Neural progenitor cell (in vitro differentiated cells): ENCODE measurements around the gene ESPNL. TPM values are rescaled to one million over a fixed set of nuclear protein-coding genes. Genes with fewer than 3 reads are reported as not detected.

Experiments used
- DNase-seq: peaks from one replicate; pipeline ENCODE4 v3.0.0-alpha.2; 2016; ENCODE audit warnings: low spot score
- H2AFZ ChIP-seq: fragments of 200-600 bp; sonication (generic); replicated peaks from 2 replicates; pipeline ENCODE4 v1.6.1; 2016; ENCODE audit warnings: antibody characterized with exemption
- H3F3A ChIP-seq: fragments of 200-600 bp; sonication (generic); 2 replicates; pipeline ENCODE4 v1.6.1; 2016; ENCODE audit warnings: antibody characterized with exemption, low read depth
- H3K27ac ChIP-seq: fragments of 200-600 bp; sonication (generic); 2 replicates; pipeline ENCODE4 v1.5.1; 2016; ENCODE audit warnings: mild to moderate bottlenecking
- H3K27me3 ChIP-seq: fragments of 200-600 bp; sonication (generic); 2 replicates; pipeline ENCODE4 v1.6.1; 2016; ENCODE audit warnings: mild to moderate bottlenecking, moderate library complexity
- H3K36me3 ChIP-seq: fragments of 200-600 bp; sonication (generic); 2 replicates; pipeline ENCODE4 v1.5.1; 2016
- H3K4me1 ChIP-seq: fragments of 200-600 bp; sonication (generic); 2 replicates; pipeline ENCODE4 v1.6.1; 2016; ENCODE audit warnings: mixed run types
- H3K4me2 ChIP-seq: fragments of 200-600 bp; sonication (generic); 2 replicates; pipeline ENCODE4 v1.6.1; 2016
- H3K4me3 ChIP-seq: fragments of 200-600 bp; sonication (generic); 2 replicates; pipeline ENCODE4 v1.5.1; 2016
- H3K79me2 ChIP-seq: fragments of 200-600 bp; sonication (generic); 2 replicates; pipeline ENCODE4 v1.6.1; 2016; ENCODE audit warnings: low read depth
- H3K9ac ChIP-seq: fragments of 200-600 bp; sonication (generic); 2 replicates; pipeline ENCODE4 v1.6.1; 2016
- H3K9me3 ChIP-seq: fragments of 200-600 bp; sonication (generic); 2 replicates; pipeline ENCODE4 v1.5.1; 2016; ENCODE audit warnings: low read depth
- H4K20me1 ChIP-seq: fragments of 200-600 bp; sonication (generic); 2 replicates; pipeline ENCODE4 v1.6.1; 2016; ENCODE audit warnings: low read depth
- H3K27ac Mint-ChIP-seq: 3 replicates; pipeline ENCODE4 v1.8.0; 2021; ENCODE audit warnings: mixed read lengths
- H3K27me3 Mint-ChIP-seq: 2 replicates; pipeline ENCODE4 v1.8.0; 2022; ENCODE audit warnings: low read depth, mild to moderate bottlenecking, inconsistent platforms, moderate library complexity, mixed read lengths; ENCODE audit not compliant: insufficient read depth
- H3K36me3 Mint-ChIP-seq: 3 replicates; pipeline ENCODE4 v1.8.0; 2021; ENCODE audit warnings: mixed read lengths
- H3K4me1 Mint-ChIP-seq: 3 replicates; pipeline ENCODE4 v1.8.0; 2021; ENCODE audit warnings: mixed read lengths
- H3K4me3 Mint-ChIP-seq: 3 replicates; pipeline ENCODE4 v1.8.0; 2021; ENCODE audit warnings: mild to moderate bottlenecking, moderate library complexity, mixed read lengths
- H3K9me3 Mint-ChIP-seq: 3 replicates; pipeline ENCODE4 v1.8.0; 2020; ENCODE audit warnings: mixed read lengths
- CTCF ChIP-seq: fragments of 200-600 bp; sonication (generic); IDR thresholded peaks from 2 replicates; pipeline ENCODE4 v1.5.1; 2017; ENCODE audit warnings: antibody characterized with exemption, mild to moderate bottlenecking
- EZH2 ChIP-seq: fragments of 200-600 bp; sonication (generic); IDR thresholded peaks from 2 replicates; pipeline ENCODE4 v1.6.1; 2017; ENCODE audit warnings: antibody characterized with exemption, mild to moderate bottlenecking, moderate library complexity
- EZH2phosphoT487 ChIP-seq: fragments of 200-600 bp; sonication (generic); IDR thresholded peaks from 2 replicates; pipeline ENCODE4 v1.6.1; 2017; ENCODE audit warnings: antibody characterized with exemption
- total RNA-seq: library from RNA; depleted of rRNA; stranded (reverse); fragments of >200 nt; gene quantifications from 2 replicates; pipeline ENCODE4 v1.2.3, GENCODE V29; 2015; ENCODE audit warnings: low replicate concordance

The ESPNL gene
- total RNA-seq, 1 donor from 2014 or later = 0.58 TPM

- no peak for DNase-seq
- Mint-ChIP-seq H3K27me3 (peaks cover 5% of the 10 kb centered on the region), H3K36me3 (peaks cover 49% of the 10 kb centered on the region), H3K27ac (no peak overlapping the region), H3K4me3 (no peak overlapping the region), H3K9me3 (peaks cover 4% of the 10 kb centered on the region), H3K4me1 (no peaks in the 10 kb centered on the region)
- Histone ChIP-seq H3K4me3 (no peak overlapping the region), H2AFZ (no peak overlapping the region), H3K36me3 (peaks cover 7% of the 10 kb centered on the region), H3F3A (no peaks in the 10 kb centered on the region), H3K27me3 (no peaks in the 10 kb centered on the region), H3K27ac (no peak overlapping the region), H3K4me1 (no peaks in the 10 kb centered on the region), H3K9me3 (no peaks in the 10 kb centered on the region), H3K9ac (no peak overlapping the region), H3K4me2 (no peak overlapping the region), H3K79me2 (peaks cover 3% of the 10 kb centered on the region), H4K20me1 (no peaks in the 10 kb centered on the region)
- TF ChIP-seq CTCF (no peak), EZH2phosphoT487 (no peak), EZH2 (no peak)
These were observed 18.6 kb upstream of the ESPNL start for GRCh38 chr2:238081561-238081960.

- no peaks in the 10 kb centered on the region for H3K9me3 ChIP-seq
- no peak overlapping the region for H3K4me3 ChIP-seq
- H3K4me2 ChIP-seq = no peak overlapping the region
- no peak overlapping the region for H3K27ac ChIP-seq
- H3K27me3 Mint-ChIP-seq = peaks cover 5% of the 10 kb centered on the region
- no peaks in the 10 kb centered on the region for H3K79me2 ChIP-seq
- H4K20me1 ChIP-seq = no peaks in the 10 kb centered on the region
- H3K9ac ChIP-seq = no peak overlapping the region
- no peak overlapping the region for H3K4me3 Mint-ChIP-seq
- TF ChIP-seq CTCF (no peak), EZH2phosphoT487 (no peak), EZH2 (no peak)
- DNase-seq = no peak
- no peak overlapping the region for H3K27ac Mint-ChIP-seq
- H3K36me3 Mint-ChIP-seq = peaks cover 47% of the 10 kb centered on the region
- no peak overlapping the region for H2AFZ ChIP-seq
- no peaks in the 10 kb centered on the region for H3K4me1 Mint-ChIP-seq
- no peaks in the 10 kb centered on the region for H3F3A ChIP-seq
- H3K4me1 ChIP-seq = no peaks in the 10 kb centered on the region
- H3K27me3 ChIP-seq = no peaks in the 10 kb centered on the region
- peaks cover 4% of the 10 kb centered on the region for H3K9me3 Mint-ChIP-seq
- H3K36me3 ChIP-seq = peaks cover 1% of the 10 kb centered on the region
These were observed 18.0 kb upstream of the ESPNL start for GRCh38 chr2:238082151-238082550.

GRCh38 chr2:238082827-238083226, 17.3 kb upstream of the ESPNL start:
- Histone ChIP-seq H3K4me1 (no peaks in the 10 kb centered on the region), H3K4me2 (no peak overlapping the region), H3K9ac (no peak overlapping the region), H3K36me3 (no peaks in the 10 kb centered on the region), H3K4me3 (no peak overlapping the region), H3K9me3 (no peaks in the 10 kb centered on the region), H3F3A (no peaks in the 10 kb centered on the region), H4K20me1 (no peaks in the 10 kb centered on the region), H3K27me3 (no peaks in the 10 kb centered on the region), H3K27ac (no peak overlapping the region), H2AFZ (no peak overlapping the region), H3K79me2 (no peaks in the 10 kb centered on the region)
- Mint-ChIP-seq H3K4me3 (no peak overlapping the region), H3K9me3 (peaks cover 4% of the 10 kb centered on the region), H3K27ac (no peak overlapping the region), H3K4me1 (no peaks in the 10 kb centered on the region), H3K27me3 (peaks cover 5% of the 10 kb centered on the region), H3K36me3 (peaks cover 51% of the 10 kb centered on the region)
- DNase-seq = no peak
- TF ChIP-seq EZH2 (no peak), CTCF (no peak), EZH2phosphoT487 (no peak)

- no peak overlapping the region for H3K4me3 Mint-ChIP-seq
- no peak overlapping the region for H3K4me3 ChIP-seq
- H4K20me1 ChIP-seq = no peaks in the 10 kb centered on the region
- H3K36me3 ChIP-seq = no peaks in the 10 kb centered on the region
- no peaks in the 10 kb centered on the region for H3K4me1 Mint-ChIP-seq
- no peak overlapping the region for H3K27ac Mint-ChIP-seq
- H3K36me3 Mint-ChIP-seq = peaks cover 43% of the 10 kb centered on the region
- no peaks in the 10 kb centered on the region for H3K9me3 ChIP-seq
- H3K27me3 ChIP-seq = no peaks in the 10 kb centered on the region
- TF ChIP-seq EZH2phosphoT487 (no peak), EZH2 (no peak), CTCF (no peak)
- peaks cover 5% of the 10 kb centered on the region for H3K27me3 Mint-ChIP-seq
- no peaks in the 10 kb centered on the region for H3K4me1 ChIP-seq
- no peak overlapping the region for H3K4me2 ChIP-seq
- no peak overlapping the region for H3K9ac ChIP-seq
- no peaks in the 10 kb centered on the region for H3K79me2 ChIP-seq
- peaks cover 4% of the 10 kb centered on the region for H3K9me3 Mint-ChIP-seq
- H2AFZ ChIP-seq = no peak overlapping the region
- no peaks in the 10 kb centered on the region for H3F3A ChIP-seq
- DNase-seq = no peak
- H3K27ac ChIP-seq = no peak overlapping the region
These were observed 16.2 kb upstream of the ESPNL start for GRCh38 chr2:238083919-238084318.
